ENCODE data around the gene C12orf76. TPM values are rescaled to one million over a fixed set of nuclear protein-coding genes. Genes with fewer than 3 reads are reported as not detected.

C12orf76 gene
- total and polyA plus RNA-seq, 2 of the 4 experiments (the other 2 are of a cell fraction) = 5.0 to 7.1 TPM

GRCh38 chr12:110093631-110094311 is 45.4 kb upstream of the C12orf76 start:
- dilution Hi-C loops (cut with HindIII; ENCODE audit: low sequenced_read_pairs, unreplicated experiment) = no loop called here
- TF ChIP-seq MAFK (IDR thresholded peaks at IDR 0.05; ENCODE audit: low read depth, low read length) (no peak), MAZ (IDR thresholded peaks at IDR 0.05; ENCODE audit: borderline replicate concordance, low read depth, low read length) (no peak), USF2 (IDR thresholded peaks at IDR 0.05; ENCODE audit: low read depth, low read length) (no peak), RCOR1 (IDR thresholded peaks at IDR 0.05; ENCODE audit: insufficient replicate concordance, low read length) (no peak), SMC3 (IDR thresholded peaks at IDR 0.05; ENCODE audit: low read depth, low read length) (no peak), FOS (IDR thresholded peaks at IDR 0.05; ENCODE audit: low read depth, low read length) (no peak), ELK1 (IDR thresholded peaks at IDR 0.05; ENCODE audit: borderline replicate concordance, low read depth, low read length) (no peak), CHD1 (IDR thresholded peaks at IDR 0.05; ENCODE audit: low read depth, low read length) (no peak), BHLHE40 (IDR thresholded peaks at IDR 0.05; ENCODE audit: low read depth, low read length) (no peak), CEBPB (IDR thresholded peaks at IDR 0.05; ENCODE audit: low read depth, low read length) (no peak)
- Histone ChIP-seq H3K9me3 (ENCODE audit: control insufficient read depth, insufficient read depth, low read length) (no peaks in the 10 kb centered on the region; the same call in 1 of the 2 replicates), H3K4me2 (ENCODE audit: low read depth, low read length) (no peak overlapping the region), H3K9me1 (ENCODE audit: insufficient read depth, low read length) (no peaks in the 10 kb centered on the region), H2AFZ (replicated peaks; ENCODE audit: low read length, poor library complexity) (no peak overlapping the region), H3K18ac (ENCODE audit: low read depth, low read length) (no peak overlapping the region), H3K4me1 (ENCODE audit: control insufficient read depth, insufficient read depth, low read length) (no peaks in the 10 kb centered on the region), H3K56ac (ENCODE audit: extremely low read depth, insufficient read depth, low read length) (no peak overlapping the region), H3K36me3 (ENCODE audit: control insufficient read depth, insufficient read depth, low read length) (no peaks in the 10 kb centered on the region), H2AK5ac (ENCODE audit: low read depth, low read length) (no peak overlapping the region), H4K5ac (ENCODE audit: low read depth, low read length) (no peak overlapping the region), H3K27ac (ENCODE audit: insufficient read depth, low read length) (no peak overlapping the region), H3K23ac (ENCODE audit: low read depth, low read length) (no peak overlapping the region), H2BK15ac (ENCODE audit: low read depth, low read length) (no peak overlapping the region), H4K91ac (ENCODE audit: insufficient read depth, low read depth, low read length) (no peak overlapping the region), H3K4me3 (ENCODE audit: insufficient read depth, low read depth, low read length) (no peak overlapping the region), H3K79me1 (ENCODE audit: low read depth in 1 of 2, low read length in 2 of 2) (no peaks in the 10 kb centered on the region), H3K14ac (replicated peaks; ENCODE audit: low read depth, low read length) (no peak overlapping the region), H3K27me3 (ENCODE audit: control insufficient read depth, insufficient read depth, low read length) (peaks cover 28% of the 10 kb centered on the region), H2BK120ac (ENCODE audit: low read depth, low read length) (no peak overlapping the region), H2BK20ac (ENCODE audit: low read depth, low read length) (no peak overlapping the region), H2AK9ac (replicated peaks; ENCODE audit: low read depth, low read length, poor library complexity) (no peak overlapping the region), H2BK5ac (ENCODE audit: low read depth, low read length, poor library complexity, severe bottlenecking) (no peak overlapping the region), H3K4ac (ENCODE audit: low read depth, low read length) (no peak overlapping the region), H4K8ac (ENCODE audit: low read depth in 2 of 2, low read length in 2 of 2) (no peak overlapping the region), H4K20me1 (ENCODE audit: insufficient read depth, low read length) (no peaks in the 10 kb centered on the region), H3K9ac (ENCODE audit: low read depth, low read length) (no peak overlapping the region)
- in situ Hi-C loops (cut with MboI; ENCODE audit: low sequenced_read_pairs) = loop anchor here (5.0 kb wide), 1 partner anchor 329 kb away; no protein-coding TSS in a partner anchor
- ChIA-PET CTCF (interaction anchor here (0.8 to 1.1 kb wide), 2 partner anchors 12 to 120 kb away, joined by 4 read pairs; no protein-coding TSS in a partner anchor), POLR2A (ENCODE audit: unreplicated experiment) (no interaction called here)
- intact Hi-C loops (cut with micrococcal nuclease) = no loop called here
- no peak for ATAC-seq (ENCODE audit: low read depth)
- BruUV-seq (replicated peaks) = no TSS peak
- 40% methylated on average over 1 of the region's 7 CpGs; no CpG with 5 or more reads in 1 of the 2 experiments for WGBS, 2 experiments (ENCODE audit: extremely low coverage in 2 of 2, insufficient read length in 1 of 2)
- no peak for DNase-seq
